GM18867 (cell line): ENCODE data around the gene LY6G5B.

Experiments used
- ATAC-seq: cut with Tn5 transposase; IDR thresholded peaks from one replicate; pipeline ENCODE4 v1.9.1; 2021; ENCODE audit warnings: mild to moderate bottlenecking, moderate library complexity; ENCODE audit not compliant: unreplicated experiment

Gene LY6G5B

DNA sequence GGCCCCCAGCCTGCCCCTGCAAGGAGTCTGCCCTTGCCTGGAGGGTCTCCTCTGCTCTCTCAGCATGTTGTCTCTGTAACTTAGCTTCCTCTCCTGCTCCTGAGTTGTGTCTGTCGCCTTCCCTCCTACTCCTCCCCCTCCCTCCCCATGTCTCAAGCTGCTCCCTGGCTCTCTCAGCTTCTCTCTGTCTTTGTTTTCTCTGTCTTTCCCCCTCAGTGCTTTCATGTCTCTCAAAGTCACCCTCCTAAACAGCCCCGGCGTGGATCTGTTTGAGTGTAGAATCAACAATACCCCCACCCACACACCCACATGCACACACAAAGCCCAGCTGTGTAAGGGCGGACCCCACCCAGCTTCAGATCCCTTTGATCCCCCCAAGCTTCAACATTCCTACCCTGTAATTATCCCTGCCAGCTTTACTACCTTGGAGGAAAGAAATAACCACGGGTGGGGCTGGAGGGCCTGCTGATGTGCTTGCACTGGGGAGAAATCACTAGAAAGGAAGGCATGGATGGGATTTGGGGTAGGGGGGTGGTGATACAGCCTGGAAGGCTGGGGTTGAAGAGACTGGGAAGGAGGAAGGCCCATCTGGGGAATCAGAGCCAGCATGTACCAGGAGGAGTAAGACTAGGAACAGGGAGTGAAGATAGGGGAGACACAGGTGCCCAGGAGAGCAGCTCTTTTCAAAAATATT is 44.4 kb downstream of the LY6G5B start:
- no peak for ATAC-seq

DNA sequence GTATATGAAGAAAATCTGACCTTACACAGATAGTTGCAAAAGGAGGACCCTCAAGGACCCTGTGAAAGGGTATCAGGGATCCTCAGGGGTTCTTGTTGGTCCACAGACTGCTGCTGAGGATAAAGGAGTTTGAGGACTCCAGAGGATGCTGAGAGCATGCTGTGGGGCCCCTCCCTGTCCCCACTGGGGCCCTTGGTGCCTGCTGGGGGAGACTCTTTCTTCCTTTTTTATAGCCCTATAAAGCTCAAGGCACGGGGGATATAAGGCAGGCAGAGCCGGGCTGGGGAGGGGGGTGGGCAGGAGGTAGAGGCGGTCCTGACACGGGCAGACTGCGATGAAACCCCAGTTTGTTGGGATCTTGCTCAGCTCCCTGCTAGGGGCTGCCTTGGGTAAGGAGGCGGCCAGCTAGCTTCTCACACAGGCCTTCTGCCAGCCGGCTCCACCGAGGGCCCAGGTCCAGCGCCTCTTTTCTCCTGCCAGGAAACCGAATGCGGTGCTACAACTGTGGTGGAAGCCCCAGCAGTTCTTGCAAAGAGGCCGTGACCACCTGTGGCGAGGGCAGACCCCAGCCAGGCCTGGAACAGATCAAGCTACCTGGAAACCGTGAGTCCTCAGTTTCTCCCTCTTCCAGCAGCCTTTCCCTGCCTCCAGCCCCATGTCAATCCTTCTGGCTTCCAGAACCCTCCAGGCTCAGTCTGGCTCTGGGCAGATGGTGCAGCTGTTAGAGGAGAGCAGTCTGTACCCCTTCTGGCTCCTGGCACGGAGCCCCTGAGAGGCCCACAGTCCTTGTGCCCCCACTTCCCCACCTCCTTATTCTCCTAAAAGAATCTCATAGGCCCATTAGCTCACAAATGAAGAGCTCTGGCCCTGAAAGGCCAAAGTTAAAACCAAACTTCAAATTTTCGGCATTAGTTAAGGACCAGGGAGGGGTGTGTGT is 45.5 kb downstream of the LY6G5B start, which contains the start of gene LY6G6D:
Gene LY6G6D, plus strand, starts transcription at position 327 of the 937 bp plus-strand sequence. Its CDS starts 8 bp downstream, at position 335.
- no peak for ATAC-seq

DNA sequence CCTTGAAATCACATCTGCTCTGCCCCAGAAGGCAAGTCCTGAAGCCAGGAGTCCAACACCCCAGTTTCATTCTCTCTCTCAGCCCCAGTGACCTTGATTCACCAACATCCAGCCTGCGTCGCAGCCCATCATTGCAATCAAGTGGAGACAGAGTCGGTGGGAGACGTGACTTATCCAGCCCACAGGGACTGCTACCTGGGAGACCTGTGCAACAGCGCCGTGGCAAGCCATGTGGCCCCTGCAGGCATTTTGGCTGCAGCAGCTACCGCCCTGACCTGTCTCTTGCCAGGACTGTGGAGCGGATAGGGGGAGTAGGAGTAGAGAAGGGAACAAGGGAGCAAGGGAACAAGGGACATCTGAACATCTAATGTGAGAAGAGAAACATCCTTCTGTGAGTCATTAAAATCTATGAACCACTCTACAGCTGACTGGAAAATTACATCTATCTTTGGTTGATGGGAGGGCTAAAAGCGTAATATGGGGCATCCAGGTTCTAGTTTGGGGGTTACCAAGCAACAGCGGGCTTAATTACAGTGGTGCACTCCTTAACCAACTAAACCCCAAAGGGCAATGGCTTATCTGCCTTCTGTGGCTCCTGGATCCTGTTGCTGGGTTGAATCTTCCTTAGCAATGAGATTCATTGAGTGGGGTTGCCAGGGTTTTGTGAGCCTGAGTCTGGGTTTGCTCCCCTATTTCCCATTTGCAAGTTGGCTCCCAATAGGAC is 47.9 kb downstream of the LY6G5B start:
- ATAC-seq, result no peak

DNA sequence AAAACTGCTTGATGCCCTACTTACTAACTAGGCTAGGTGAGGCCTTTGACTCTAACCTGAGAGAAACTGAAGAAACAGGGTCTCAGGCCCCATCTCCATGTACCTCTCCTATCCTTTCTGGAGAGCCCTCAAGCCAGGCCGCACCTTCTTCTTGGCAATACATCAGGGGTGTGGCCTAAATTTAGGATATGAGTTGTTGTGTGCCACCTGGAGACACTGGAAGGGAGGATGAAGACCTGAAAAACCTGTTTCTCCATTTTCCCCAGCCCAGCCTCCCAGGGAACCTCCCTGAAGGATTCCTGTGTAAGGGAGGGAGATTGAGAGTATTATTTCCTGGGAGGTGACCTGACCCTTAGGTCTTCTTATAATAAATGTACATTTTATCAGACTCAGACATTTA is 48.5 kb downstream of the LY6G5B start:
- ATAC-seq, result no peak

DNA sequence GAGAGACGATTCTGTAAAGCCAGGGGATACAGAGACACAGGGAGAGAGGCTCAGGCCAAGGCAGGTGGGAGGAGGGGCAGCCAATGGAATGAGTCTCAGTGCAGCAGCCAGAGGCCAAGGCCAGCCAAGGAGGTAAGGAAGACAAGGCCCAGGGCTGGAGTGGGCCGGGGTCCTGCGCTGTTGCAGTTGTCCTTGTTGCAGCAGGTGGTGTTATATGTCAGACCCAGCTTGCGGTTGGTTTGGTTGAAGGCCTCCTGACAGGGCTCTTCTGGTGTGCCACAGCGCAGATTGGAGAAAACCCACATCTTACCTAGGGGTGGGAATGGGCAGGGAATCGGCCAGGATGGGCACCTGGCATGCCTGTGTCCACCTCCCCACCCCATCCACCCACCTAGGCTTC is 49.2 kb downstream of the LY6G5B start:
- ATAC-seq, result no peak

DNA sequence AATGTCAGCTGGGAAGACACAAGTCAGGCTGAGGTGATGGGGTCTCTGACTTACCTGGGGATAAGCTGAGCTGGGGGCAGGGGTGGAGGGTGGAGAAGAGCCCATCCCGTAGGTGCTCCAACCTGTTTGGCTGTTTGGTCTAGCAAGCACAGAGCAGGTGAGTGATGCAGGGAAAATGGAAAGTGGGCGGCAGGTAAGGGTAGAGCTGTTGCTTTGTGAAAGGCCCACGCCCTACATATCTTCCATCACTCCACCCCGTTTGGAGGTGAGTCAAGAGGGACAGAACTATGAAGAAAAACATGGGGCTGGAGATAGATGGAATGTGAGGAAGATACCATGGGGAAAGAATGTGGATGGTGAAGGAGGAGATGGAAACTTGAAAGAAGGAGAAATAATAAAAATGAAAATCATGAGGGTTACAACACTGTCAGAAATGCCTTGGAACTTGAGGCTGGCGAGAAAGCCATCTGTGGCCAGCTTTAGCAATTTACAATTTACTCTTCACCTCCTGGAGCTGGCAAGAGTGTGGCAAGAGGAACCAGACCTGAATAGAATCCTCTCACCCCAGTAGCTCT is 50.5 kb downstream of the LY6G5B start:
- ATAC-seq, result no peak

DNA sequence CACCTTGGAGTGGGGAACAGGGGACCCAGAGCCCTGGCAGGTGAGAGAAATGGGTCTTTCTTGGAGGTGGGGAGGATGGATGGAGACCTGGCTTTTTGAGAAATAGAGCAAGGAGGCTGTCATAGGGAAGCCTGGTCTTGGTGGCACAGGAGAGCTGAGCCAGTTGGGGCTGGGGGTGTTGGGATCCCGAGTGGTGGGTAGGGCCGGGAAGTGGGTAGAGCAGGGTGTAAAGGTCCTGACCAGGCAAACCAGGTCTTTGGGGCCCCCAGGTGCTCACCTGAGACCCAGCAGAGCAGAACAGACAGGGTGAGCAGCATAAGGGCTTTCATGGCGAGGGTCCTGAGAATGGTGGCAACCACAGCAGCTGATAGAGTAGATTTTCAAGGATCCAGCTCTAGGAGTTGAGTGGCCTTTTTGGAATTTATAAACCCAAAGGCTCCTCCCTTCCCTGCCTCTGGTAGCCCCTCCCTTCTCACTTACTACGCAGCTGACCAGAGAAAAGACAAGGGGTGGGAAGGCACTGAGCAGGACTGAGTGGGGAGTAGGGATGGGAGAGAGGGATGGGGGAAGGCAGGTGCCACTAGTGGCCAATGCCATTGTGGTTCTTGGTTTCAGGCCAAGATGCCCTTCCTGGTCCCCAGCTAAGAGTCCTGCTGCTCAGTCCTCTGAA is 51.7 kb downstream of the LY6G5B start, which contains the start of gene LY6G6C:
Gene LY6G6C, minus strand, starts transcription at position 396 of the 670 bp plus-strand sequence. Its CDS starts 67 bp downstream, at position 329.
- no peak for ATAC-seq

DNA sequence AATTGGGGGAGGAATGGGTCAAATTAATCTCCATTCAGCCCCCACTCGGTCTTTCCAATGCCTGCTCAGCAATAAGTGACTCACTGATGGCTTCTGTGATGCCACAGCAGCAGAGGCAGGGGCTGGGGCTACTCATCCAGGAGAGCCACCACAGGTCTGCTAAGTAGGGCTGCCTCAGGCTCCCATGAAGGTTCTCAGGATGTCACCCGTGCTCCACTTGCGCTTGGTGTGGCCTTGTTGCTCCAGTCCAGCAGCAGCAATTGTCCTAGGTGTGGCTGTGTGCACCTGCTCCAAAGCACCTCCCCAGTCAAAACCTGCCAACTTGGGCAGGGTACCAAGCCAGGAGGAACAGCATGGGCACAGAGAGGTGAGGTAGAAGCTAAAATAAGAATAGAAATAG is 52.4 kb downstream of the LY6G5B start:
- ATAC-seq, result no peak
